Measurements from ENCODE around the gene MIR17HG. TPM values are rescaled to one million over a fixed set of nuclear protein-coding genes. Genes with fewer than 3 reads are reported as not detected.

The MIR17HG gene
- total RNA-seq, 1 donor = 20.3 TPM

Other genes with a start within 250 kb of the MIR17HG start
- gene GPC5, start 50.9 kb downstream of the MIR17HG start, total RNA-seq = 0.21 TPM

Data from mononuclear cell (primary cell).